ENCODE measurements around the gene P2RX3.

Gene P2RX3

GRCh38 chr11:57376095-57377090 is 38.2 kb downstream of the P2RX3 start:
- DNase-seq, result no peak

GRCh38 chr11:57377107-57377506 is 39.0 kb downstream of the P2RX3 start:
- no peak for DNase-seq

- no peak for DNase-seq
Measured at GRCh38 chr11:57378186-57378585, 40.0 kb downstream of the P2RX3 start.

GRCh38 chr11:57379732-57380131 is 41.6 kb downstream of the P2RX3 start:
- no peak for DNase-seq

GRCh38 chr11:57380975-57381374 is 42.8 kb downstream of the P2RX3 start, which contains the start of gene PRG3:
PRG3 (minus strand) TSS chr11:57381150; CDS start chr11:57380708, 442 bp downstream.
- no peak for DNase-seq

- no peak for DNase-seq
Measured at GRCh38 chr11:57386178-57386940, 48.2 kb downstream of the P2RX3 start.

GRCh38 chr11:57387289-57388030 is 49.3 kb downstream of the P2RX3 start:
- DNase-seq, result no peak

- DNase-seq, result no peak
Measured at GRCh38 chr11:57390535-57390934, 52.4 kb downstream of the P2RX3 start, which contains the start of gene PRG2. PRG2 (minus strand) TSS chr11:57390650; CDS start chr11:57389944, 706 bp downstream.

GRCh38 chr11:57391111-57391510 is 53.0 kb downstream of the P2RX3 start:
- DNase-seq, result no peak

- DNase-seq, result no peak
Measured at GRCh38 chr11:57391539-57391938, 53.4 kb downstream of the P2RX3 start.

GRCh38 chr11:57392066-57392762 is 54.1 kb downstream of the P2RX3 start:
- DNase-seq, result no peak

GRCh38 chr11:57392763-57393105 is 54.6 kb downstream of the P2RX3 start:
- no peak for DNase-seq

GRCh38 chr11:57394203-57394965 is 56.2 kb downstream of the P2RX3 start:
- no peak for DNase-seq

- DNase-seq, result no peak
Measured at GRCh38 chr11:57395905-57396623, 57.9 kb downstream of the P2RX3 start.

GRCh38 chr11:57396744-57397143 is 58.6 kb downstream of the P2RX3 start:
- no peak for DNase-seq

- DNase-seq, result no peak
Measured at GRCh38 chr11:57397394-57397990, 59.3 kb downstream of the P2RX3 start.

- DNase-seq, result no peak
Measured at GRCh38 chr11:57399221-57399620, 61.1 kb downstream of the P2RX3 start.

GRCh38 chr11:57399972-57400578 is 61.9 kb downstream of the P2RX3 start:
- DNase-seq, result no peak

GRCh38 chr11:57402188-57403002 is 64.2 kb downstream of the P2RX3 start:
- DNase-seq, result no peak
